HepG2 (cell line): ENCODE data around the gene KRTAP22-2. TPM values are rescaled to one million over a fixed set of nuclear protein-coding genes. Genes with fewer than 3 reads are reported as not detected.

Experiments
- ATAC-seq: fragments of 200-7000 bp; cut with Tn5 transposase; 3 replicates; pipeline ENCODE4 v1.9.1; 2020; ENCODE audit warnings: mild to moderate bottlenecking, moderate library complexity
- BruUV-seq: library from RNA; stranded (reverse); fragments of 400-500 nt; replicated peaks from 2 replicates; lab custom pipeline; 2021; lab: Mats Ljungman, UMichigan
- CTCF ChIA-PET: fragments of 300-600 bp; formaldehyde crosslinking; extraction: SDS; loops from one replicate; lab custom pipeline; 2021; ENCODE audit warnings: low total read pairs, inconsistent platforms, low intra/inter-chr PET ratio; lab: Yijun Ruan, JAX
- POLR2A ChIA-PET: fragments of 350-600 bp; sonication (Branson Sonifier 250); formaldehyde crosslinking; loops from one replicate; lab custom pipeline; 2020; ENCODE audit warnings: antibody characterized with exemption, inconsistent platforms; lab: Yijun Ruan, JAX
- DNase-seq: peaks from one replicate; pipeline ENCODE4 v3.0.0-alpha.2; 2015; ENCODE audit warnings: low spot score
- FAIRE-seq: peaks from 3 replicates; lab custom pipeline; 2011; peaks lifted over from hg19 to GRCh38; lab: Jason Lieb, UNC
- H2AFZ ChIP-seq: one replicate; pipeline ENCODE4 v1.6.1; 2011; ENCODE audit warnings: low read length, inconsistent platforms
- H3K27ac ChIP-seq: fragments of 300-600 bp; 3 replicates; pipeline ENCODE4 v1.8.0; 2011; ENCODE audit warnings: mixed run types, mild to moderate bottlenecking, mixed read lengths, low read length, inconsistent platforms; ENCODE audit not compliant: insufficient read depth; ENCODE audit errors: extremely low read length
- H3K27me3 ChIP-seq, 2 experiments: fragments of 200-600 bp in 1 of 2; 2 replicates in 1 of 2; 3 replicates in 1 of 2; pipeline versions ENCODE4 v1.6.0 to v1.8.0; 2011; ENCODE audit warnings: low read length in 2 of 2, mild to moderate bottlenecking in 2 of 2, moderate library complexity in 2 of 2, inconsistent platforms in 1 of 2; ENCODE audit not compliant: insufficient read depth in 2 of 2, control insufficient read depth in 1 of 2
- H3K36me3 ChIP-seq, 2 experiments: fragments of 200-600 bp in 1 of 2; replicated peaks in 1 of 2; 2 replicates in 1 of 2; 3 replicates in 1 of 2; pipeline versions ENCODE4 v1.5.1 to v1.8.0; 2011; ENCODE audit warnings: low read length in 2 of 2, inconsistent platforms in 1 of 2; ENCODE audit not compliant: insufficient read depth in 2 of 2, control insufficient read depth in 1 of 2
- H3K4me1 ChIP-seq: 2 replicates; pipeline ENCODE4 v1.5.1; 2012; ENCODE audit warnings: low read length, inconsistent platforms; ENCODE audit not compliant: insufficient read depth
- H3K4me2 ChIP-seq: 2 replicates; pipeline ENCODE4 v1.6.0; 2011; ENCODE audit warnings: low read depth, low read length, inconsistent platforms
- H3K4me3 ChIP-seq, 3 experiments: fragments of 200-600 bp in 1 of 3; sonication (generic), shearing (Covaris generic) in 1 of 3; replicated peaks in 1 of 3; 2 replicates each; pipeline ENCODE4 v1.5.1; 2011 to 2016; ENCODE audit warnings: low read length in 3 of 3, inconsistent platforms in 2 of 3, low read depth in 2 of 3, mild to moderate bottlenecking in 2 of 3, control low read depth in 1 of 3, mixed read lengths in 1 of 3; ENCODE audit not compliant: insufficient read depth in 1 of 3
- H3K79me2 ChIP-seq: one replicate; pipeline ENCODE4 v1.6.1; 2011; ENCODE audit warnings: low read length, inconsistent platforms; ENCODE audit not compliant: insufficient read depth
- H3K9ac ChIP-seq: 2 replicates; pipeline ENCODE4 v1.6.0; 2011; ENCODE audit warnings: mild to moderate bottlenecking, low read depth, low read length, inconsistent platforms; ENCODE audit not compliant: insufficient read depth
- H3K9me3 ChIP-seq: 2 replicates; pipeline ENCODE4 v1.5.1; 2012; ENCODE audit warnings: mild to moderate bottlenecking, low read length
- H4K20me1 ChIP-seq: 2 replicates; pipeline ENCODE4 v1.6.0; 2011; ENCODE audit warnings: inconsistent platforms, mild to moderate bottlenecking, low read length, moderate library complexity; ENCODE audit not compliant: insufficient read depth
- ZBTB8A ChIP-seq: sonication (generic); formaldehyde crosslinking; IDR thresholded peaks from 2 replicates; pipeline ENCODE4 v1.4.0; 2020; ENCODE audit warnings: mild to moderate bottlenecking, low read depth, missing genetic modification reagents, borderline replicate concordance
- ZNF10 ChIP-seq: sonication (generic); formaldehyde crosslinking; IDR thresholded peaks from 2 replicates; pipeline ENCODE4 v1.4.0; 2020; ENCODE audit warnings: mild to moderate bottlenecking, low read depth, missing genetic modification reagents, borderline replicate concordance
- WGBS: methylation state at CpG from one replicate; pipeline ENCODE4 v1.1.6; 2017; ENCODE audit warnings: low lambda C conversion rate; 5-methylcytosine and 5-hydroxymethylcytosine counted together
- in situ Hi-C: cut with HindIII; loops from 2 replicates; pipeline ENCODE4 v1.10.0; 2017; ENCODE audit warnings: low pct_unique_long_range_greater_than_20kb; ENCODE audit not compliant: extremely low pct_ligation_motif_present
- intact Hi-C: fragments of 100-400 bp; cut with micrococcal nuclease; formaldehyde crosslinking; loops from one replicate; pipeline ENCODE4 v1.10.0; 2022; ENCODE audit not compliant: unreplicated experiment
- polyA plus RNA-seq, 8 experiments: library from polyadenylated mRNA; depleted of rRNA in 3 of 8; stranded (reverse) in 7 of 8; unstranded in 1 of 8; fragments of >200 nt; fragmentation: Illumina TruSeq in 4 of 8; extraction: Trizol in 4 of 8; gene quantifications; 2 replicates each; pipeline versions ENCODE4 v1.2.1 to v1.2.3, GENCODE V29; 2011 to 2016; ENCODE audit warnings: low read depth in 4 of 8, missing spikeins in 1 of 8, mixed read lengths in 1 of 8; ENCODE audit not compliant: insufficient read depth in 1 of 8
- small RNA-seq, 3 experiments: library from RNA; depleted of rRNA; stranded (forward); fragments of <200 nt; gene quantifications; one replicate each; pipeline ENCODE3, GENCODE V24; 2012; ENCODE audit warnings: low read depth in 2 of 3, low replicate concordance in 1 of 3; ENCODE audit not compliant: insufficient read length in 3 of 3, insufficient read depth in 2 of 3
- total RNA-seq, 5 experiments: library from RNA; depleted of rRNA; stranded (reverse); fragments of >200 nt; fragmentation: Illumina TruSeq; extraction: Trizol; gene quantifications; 2 replicates each; pipeline ENCODE4 v1.2.3, GENCODE V29; 2016; ENCODE audit warnings: low read depth in 1 of 5

KRTAP22-2 gene
- total and polyA plus RNA-seq, 2 of the 13 experiments (the other 11 are each of a cell fraction or from before 2014, with no cell fraction given), result not detected

DNA sequence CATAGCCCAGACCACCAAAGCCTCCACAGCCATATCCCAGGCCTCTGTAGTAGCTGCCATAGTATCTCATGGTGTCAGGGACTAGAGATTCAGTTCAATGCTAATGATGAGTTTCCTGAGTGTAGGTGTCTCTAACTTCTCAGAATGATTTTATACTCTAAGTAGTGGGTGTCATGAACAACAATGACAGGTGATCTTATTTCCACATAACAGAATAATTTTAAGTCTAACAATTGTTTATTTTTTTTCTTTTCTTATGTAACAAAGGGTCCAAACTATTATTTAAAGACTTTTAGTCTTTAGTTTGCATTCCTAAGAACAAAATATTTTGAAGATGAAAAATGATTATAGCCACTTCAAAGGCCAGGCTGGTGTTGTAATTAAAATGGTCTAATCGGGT, 48.4 kb downstream of the KRTAP22-2 start, which contains the start of gene KRTAP19-6:
Gene KRTAP19-6, minus strand, starts transcription at position 101 of the 400 bp plus-strand sequence. Its CDS starts 31 bp downstream, at position 70.
- WGBS, result 0% methylated on average over 1 of the region's 1 CpG
- no peak for TF ChIP-seq ZBTB8A (CRISPR knock-in tag)
- no peak for TF ChIP-seq ZNF10 (CRISPR knock-in tag)
- H3K27me3 ChIP-seq, result no peaks in the 10 kb centered on the region
- no peak within 1 kb of the TSS for H3K9ac ChIP-seq
- no peaks in the 10 kb centered on the region for H3K4me1 ChIP-seq
- DNase-seq (no peak), FAIRE-seq (no peak), ATAC-seq (no peak)
- no peak within 1 kb of the TSS for H2AFZ ChIP-seq
- in situ Hi-C loops (no loop called here), intact Hi-C loops (no loop called here)
- H3K4me2 ChIP-seq, result no peak within 1 kb of the TSS
- no peaks in the 10 kb centered on the region for H3K79me2 ChIP-seq
- H3K27ac ChIP-seq, result no peak within 1 kb of the TSS
- H4K20me1 ChIP-seq, result no peaks in the 10 kb centered on the region
- no peaks in the 10 kb centered on the region for H3K36me3 ChIP-seq
- no TSS peak for BruUV-seq
- no peak within 1 kb of the TSS for H3K4me3 ChIP-seq
- H3K9me3 ChIP-seq, result peaks cover 86% of the 10 kb centered on the region
- ChIA-PET POLR2A (no interaction called here), CTCF (no interaction called here)

Small RNA genes within 50 kb of the gene (small RNA-seq; reads per million reads assigned to genes)
- gene KRTAP20-1, result 0 reads per million in 3 experiments
- 0 reads per million in 3 experiments for gene KRTAP20-4
- 0 reads per million in 3 experiments for gene KRTAP22-1
- gene KRTAP22-2, result 0 reads per million in 3 experiments

Other genes starting within 250 kb of the KRTAP22-2 start
- gene KRTAP23-1, start 241.8 kb downstream of the KRTAP22-2 start, total RNA-seq (2016; rRNA removed; fragmentation: Illumina TruSeq; extraction: Trizol), result not detected in 2 replicates
- not detected in 2 replicates for gene KRTAP23-1, start 241.8 kb downstream of the KRTAP22-2 start, polyA plus RNA-seq (2011; rRNA removed)
- gene KRTAP13-2, start 218.1 kb downstream of the KRTAP22-2 start, total RNA-seq (2016; rRNA removed; fragmentation: Illumina TruSeq; extraction: Trizol), result not detected in 2 replicates
- not detected in 2 replicates for gene KRTAP13-2, start 218.1 kb downstream of the KRTAP22-2 start, polyA plus RNA-seq (2011; rRNA removed)
- gene KRTAP13-1, start 194.4 kb downstream of the KRTAP22-2 start, total RNA-seq (2016; rRNA removed; fragmentation: Illumina TruSeq; extraction: Trizol), result not detected in 2 replicates
- not detected in 2 replicates for gene KRTAP13-1, start 194.4 kb downstream of the KRTAP22-2 start, polyA plus RNA-seq (2011; rRNA removed)
- gene KRTAP13-3, start 164.5 kb downstream of the KRTAP22-2 start, total RNA-seq (2016; rRNA removed; fragmentation: Illumina TruSeq; extraction: Trizol), result not detected in 2 replicates
- gene KRTAP13-3, start 164.5 kb downstream of the KRTAP22-2 start, polyA plus RNA-seq (2011; rRNA removed), result not detected in 2 replicates
- not detected in 2 replicates for gene KRTAP13-4, start 160.2 kb downstream of the KRTAP22-2 start, total RNA-seq (2016; rRNA removed; fragmentation: Illumina TruSeq; extraction: Trizol)
- not detected in 2 replicates for gene KRTAP13-4, start 160.2 kb downstream of the KRTAP22-2 start, polyA plus RNA-seq (2011; rRNA removed)
- gene KRTAP15-1, start 150.1 kb downstream of the KRTAP22-2 start, total RNA-seq (2016; rRNA removed; fragmentation: Illumina TruSeq; extraction: Trizol), result not detected in 2 replicates
- not detected in 2 replicates for gene KRTAP15-1, start 150.1 kb downstream of the KRTAP22-2 start, polyA plus RNA-seq (2011; rRNA removed)
- gene KRTAP19-1, start 110.0 kb downstream of the KRTAP22-2 start, total RNA-seq (2016; rRNA removed; fragmentation: Illumina TruSeq; extraction: Trizol), result not detected in 2 replicates
- not detected in 2 replicates for gene KRTAP19-1, start 110.0 kb downstream of the KRTAP22-2 start, polyA plus RNA-seq (2011; rRNA removed)
- not detected in 2 replicates for gene KRTAP19-2, start 103.0 kb downstream of the KRTAP22-2 start, total RNA-seq (2016; rRNA removed; fragmentation: Illumina TruSeq; extraction: Trizol)
- not detected in 2 replicates for gene KRTAP19-2, start 103.0 kb downstream of the KRTAP22-2 start, polyA plus RNA-seq (2011; rRNA removed)
- gene KRTAP19-3, start 98.4 kb downstream of the KRTAP22-2 start, total RNA-seq (2016; rRNA removed; fragmentation: Illumina TruSeq; extraction: Trizol), result not detected in 2 replicates
- gene KRTAP19-3, start 98.4 kb downstream of the KRTAP22-2 start, polyA plus RNA-seq (2011; rRNA removed), result not detected in 2 replicates
- not detected in 2 replicates for gene KRTAP19-4, start 93.2 kb downstream of the KRTAP22-2 start, total RNA-seq (2016; rRNA removed; fragmentation: Illumina TruSeq; extraction: Trizol)
- gene KRTAP19-4, start 93.2 kb downstream of the KRTAP22-2 start, polyA plus RNA-seq (2011; rRNA removed), result not detected in 2 replicates
- not detected in 2 replicates for gene KRTAP19-5, start 88.3 kb downstream of the KRTAP22-2 start, total RNA-seq (2016; rRNA removed; fragmentation: Illumina TruSeq; extraction: Trizol)
- gene KRTAP19-5, start 88.3 kb downstream of the KRTAP22-2 start, polyA plus RNA-seq (2011; rRNA removed), result not detected in 2 replicates
- gene KRTAP19-6, start 48.5 kb downstream of the KRTAP22-2 start, total RNA-seq (2016; rRNA removed; fragmentation: Illumina TruSeq; extraction: Trizol), result not detected in 2 replicates
- gene KRTAP19-6, start 48.5 kb downstream of the KRTAP22-2 start, polyA plus RNA-seq (2011; rRNA removed), result not detected in 2 replicates
- gene KRTAP19-7, start 29.1 kb downstream of the KRTAP22-2 start, total RNA-seq (2016; rRNA removed; fragmentation: Illumina TruSeq; extraction: Trizol), result not detected in 2 replicates
- not detected in 2 replicates for gene KRTAP19-7, start 29.1 kb downstream of the KRTAP22-2 start, polyA plus RNA-seq (2011; rRNA removed)
- gene KRTAP6-3, start 2.0 kb upstream of the KRTAP22-2 start, total RNA-seq (2016; rRNA removed; fragmentation: Illumina TruSeq; extraction: Trizol), result not detected in 2 replicates
- gene KRTAP6-3, start 2.0 kb upstream of the KRTAP22-2 start, polyA plus RNA-seq (2011; rRNA removed), result not detected in 2 replicates
- gene KRTAP6-2, start 8.5 kb upstream of the KRTAP22-2 start, total RNA-seq (2016; rRNA removed; fragmentation: Illumina TruSeq; extraction: Trizol), result not detected in 2 replicates
- gene KRTAP6-2, start 8.5 kb upstream of the KRTAP22-2 start, polyA plus RNA-seq (2011; rRNA removed), result not detected in 2 replicates
- gene KRTAP22-1, start 10.7 kb upstream of the KRTAP22-2 start, total RNA-seq (2016; rRNA removed; fragmentation: Illumina TruSeq; extraction: Trizol), result not detected in 2 replicates
- not detected in 2 replicates for gene KRTAP22-1, start 10.7 kb upstream of the KRTAP22-2 start, polyA plus RNA-seq (2011; rRNA removed)
- not detected in 2 replicates for gene KRTAP6-1, start 23.5 kb upstream of the KRTAP22-2 start, total RNA-seq (2016; rRNA removed; fragmentation: Illumina TruSeq; extraction: Trizol)
- not detected in 2 replicates for gene KRTAP6-1, start 23.5 kb upstream of the KRTAP22-2 start, polyA plus RNA-seq (2011; rRNA removed)
- gene KRTAP20-1, start 26.0 kb upstream of the KRTAP22-2 start, total RNA-seq (2016; rRNA removed; fragmentation: Illumina TruSeq; extraction: Trizol), result not detected in 2 replicates
- not detected in 2 replicates for gene KRTAP20-1, start 26.0 kb upstream of the KRTAP22-2 start, polyA plus RNA-seq (2011; rRNA removed)
- not detected in 2 replicates for gene KRTAP20-4, start 30.2 kb upstream of the KRTAP22-2 start, total RNA-seq (2016; rRNA removed; fragmentation: Illumina TruSeq; extraction: Trizol)
- gene KRTAP20-4, start 30.2 kb upstream of the KRTAP22-2 start, polyA plus RNA-seq (2011; rRNA removed), result not detected in 2 replicates
- not detected in 2 replicates for gene KRTAP20-2, start 44.8 kb upstream of the KRTAP22-2 start, total RNA-seq (2016; rRNA removed; fragmentation: Illumina TruSeq; extraction: Trizol)
- not detected in 2 replicates for gene KRTAP20-2, start 44.8 kb upstream of the KRTAP22-2 start, polyA plus RNA-seq (2011; rRNA removed)
- gene KRTAP20-3, start 52.5 kb upstream of the KRTAP22-2 start, total RNA-seq (2016; rRNA removed; fragmentation: Illumina TruSeq; extraction: Trizol), result not detected in 2 replicates
- not detected in 2 replicates for gene KRTAP20-3, start 52.5 kb upstream of the KRTAP22-2 start, polyA plus RNA-seq (2011; rRNA removed)
- gene KRTAP21-3, start 128.4 kb upstream of the KRTAP22-2 start, total RNA-seq (2016; rRNA removed; fragmentation: Illumina TruSeq; extraction: Trizol), result not detected in 2 replicates
- gene KRTAP21-3, start 128.4 kb upstream of the KRTAP22-2 start, polyA plus RNA-seq (2011; rRNA removed), result not detected in 2 replicates
- not detected in 2 replicates for gene KRTAP21-2, start 156.9 kb upstream of the KRTAP22-2 start, total RNA-seq (2016; rRNA removed; fragmentation: Illumina TruSeq; extraction: Trizol)
- gene KRTAP21-2, start 156.9 kb upstream of the KRTAP22-2 start, polyA plus RNA-seq (2011; rRNA removed), result not detected in 2 replicates
- gene KRTAP21-1, start 165.0 kb upstream of the KRTAP22-2 start, total RNA-seq (2016; rRNA removed; fragmentation: Illumina TruSeq; extraction: Trizol), result not detected in 2 replicates
- not detected in 2 replicates for gene KRTAP21-1, start 165.0 kb upstream of the KRTAP22-2 start, polyA plus RNA-seq (2011; rRNA removed)
- not detected in 2 replicates for gene KRTAP8-1, start 222.9 kb upstream of the KRTAP22-2 start, total RNA-seq (2016; rRNA removed; fragmentation: Illumina TruSeq; extraction: Trizol)
- gene KRTAP8-1, start 222.9 kb upstream of the KRTAP22-2 start, polyA plus RNA-seq (2011; rRNA removed), result not detected in 2 replicates
- not detected in 2 replicates for gene KRTAP7-1, start 239.4 kb upstream of the KRTAP22-2 start, total RNA-seq (2016; rRNA removed; fragmentation: Illumina TruSeq; extraction: Trizol)
- gene KRTAP7-1, start 239.4 kb upstream of the KRTAP22-2 start, polyA plus RNA-seq (2011; rRNA removed), result not detected in 2 replicates